SK-N-SH (cell line): ENCODE measurements around the gene FEM1B.

Experiments
- ELF1 ChIP-seq: IDR thresholded peaks from 2 replicates; pipeline ENCODE4 v1.4.0; 2012
- EZH2phosphoT487 ChIP-seq: fragments of 200-600 bp; sonication (generic); IDR thresholded peaks from 2 replicates; pipeline ENCODE4 v1.6.1; 2017; ENCODE audit warnings: low read depth, mixed run types, mild to moderate bottlenecking, antibody characterized with exemption, moderate library complexity, borderline replicate concordance
- FOXJ3 ChIP-seq: sonication (generic); formaldehyde crosslinking; IDR thresholded peaks from 2 replicates; pipeline ENCODE4 v1.5.1; 2020; ENCODE audit warnings: mild to moderate bottlenecking, missing genetic modification reagents
- MEF2A ChIP-seq: IDR thresholded peaks from 2 replicates; pipeline ENCODE4 v1.4.0; 2012; ENCODE audit warnings: low read depth, borderline replicate concordance
- NFIC ChIP-seq: IDR thresholded peaks from 2 replicates; pipeline ENCODE4 v1.4.0; 2012; ENCODE audit warnings: borderline replicate concordance
- POLR2AphosphoS5 ChIP-seq: IDR thresholded peaks from 2 replicates; pipeline ENCODE4 v1.6.1; 2012; ENCODE audit warnings: low read depth, low read length
- TF ChIP-seq, protein P1 (sequence below): fragments of 200-600 bp; sonication (generic); IDR thresholded peaks from 2 replicates; pipeline ENCODE4 v1.6.1; 2017; ENCODE audit warnings: antibody characterized with exemption, mild to moderate bottlenecking, moderate library complexity
- TF ChIP-seq, protein P2 (sequence below): IDR thresholded peaks from 2 replicates; pipeline ENCODE4 v1.4.0; 2012; ENCODE audit warnings: low read depth
- TF ChIP-seq, protein P3 (sequence below): IDR thresholded peaks from 2 replicates; pipeline ENCODE4 v1.4.0; 2012; ENCODE audit warnings: low read depth, borderline replicate concordance

GRCh38 chr15:68235022-68235421 is 42.5 kb upstream of the FEM1B start:
- TF ChIP-seq, protein P1, sequence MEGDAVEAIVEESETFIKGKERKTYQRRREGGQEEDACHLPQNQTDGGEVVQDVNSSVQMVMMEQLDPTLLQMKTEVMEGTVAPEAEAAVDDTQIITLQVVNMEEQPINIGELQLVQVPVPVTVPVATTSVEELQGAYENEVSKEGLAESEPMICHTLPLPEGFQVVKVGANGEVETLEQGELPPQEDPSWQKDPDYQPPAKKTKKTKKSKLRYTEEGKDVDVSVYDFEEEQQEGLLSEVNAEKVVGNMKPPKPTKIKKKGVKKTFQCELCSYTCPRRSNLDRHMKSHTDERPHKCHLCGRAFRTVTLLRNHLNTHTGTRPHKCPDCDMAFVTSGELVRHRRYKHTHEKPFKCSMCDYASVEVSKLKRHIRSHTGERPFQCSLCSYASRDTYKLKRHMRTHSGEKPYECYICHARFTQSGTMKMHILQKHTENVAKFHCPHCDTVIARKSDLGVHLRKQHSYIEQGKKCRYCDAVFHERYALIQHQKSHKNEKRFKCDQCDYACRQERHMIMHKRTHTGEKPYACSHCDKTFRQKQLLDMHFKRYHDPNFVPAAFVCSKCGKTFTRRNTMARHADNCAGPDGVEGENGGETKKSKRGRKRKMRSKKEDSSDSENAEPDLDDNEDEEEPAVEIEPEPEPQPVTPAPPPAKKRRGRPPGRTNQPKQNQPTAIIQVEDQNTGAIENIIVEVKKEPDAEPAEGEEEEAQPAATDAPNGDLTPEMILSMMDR = no peak
- TF ChIP-seq MEF2A (no peak), ELF1 (no peak), FOXJ3 (CRISPR knock-in tag) (no peak), NFIC (no peak), EZH2phosphoT487 (no peak), POLR2AphosphoS5 (no peak)
- TF ChIP-seq, protein P2, sequence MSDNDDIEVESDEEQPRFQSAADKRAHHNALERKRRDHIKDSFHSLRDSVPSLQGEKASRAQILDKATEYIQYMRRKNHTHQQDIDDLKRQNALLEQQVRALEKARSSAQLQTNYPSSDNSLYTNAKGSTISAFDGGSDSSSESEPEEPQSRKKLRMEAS = no peak
- TF ChIP-seq, protein P3, sequence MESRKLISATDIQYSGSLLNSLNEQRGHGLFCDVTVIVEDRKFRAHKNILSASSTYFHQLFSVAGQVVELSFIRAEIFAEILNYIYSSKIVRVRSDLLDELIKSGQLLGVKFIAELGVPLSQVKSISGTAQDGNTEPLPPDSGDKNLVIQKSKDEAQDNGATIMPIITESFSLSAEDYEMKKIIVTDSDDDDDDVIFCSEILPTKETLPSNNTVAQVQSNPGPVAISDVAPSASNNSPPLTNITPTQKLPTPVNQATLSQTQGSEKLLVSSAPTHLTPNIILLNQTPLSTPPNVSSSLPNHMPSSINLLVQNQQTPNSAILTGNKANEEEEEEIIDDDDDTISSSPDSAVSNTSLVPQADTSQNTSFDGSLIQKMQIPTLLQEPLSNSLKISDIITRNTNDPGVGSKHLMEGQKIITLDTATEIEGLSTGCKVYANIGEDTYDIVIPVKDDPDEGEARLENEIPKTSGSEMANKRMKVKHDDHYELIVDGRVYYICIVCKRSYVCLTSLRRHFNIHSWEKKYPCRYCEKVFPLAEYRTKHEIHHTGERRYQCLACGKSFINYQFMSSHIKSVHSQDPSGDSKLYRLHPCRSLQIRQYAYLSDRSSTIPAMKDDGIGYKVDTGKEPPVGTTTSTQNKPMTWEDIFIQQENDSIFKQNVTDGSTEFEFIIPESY = no peak
